ENCODE data around the gene MLLT3. TPM values are rescaled to one million over a fixed set of nuclear protein-coding genes. Genes with fewer than 3 reads are reported as not detected.

MLLT3 gene
- total and polyA plus RNA-seq, 2 of the 8 experiments (the other 6 are each of a cell fraction or from before 2014, with no cell fraction given), result 5.9 to 9.6 TPM

GRCh38 chr9:20315677-20316076 is 306.6 kb downstream of the MLLT3 start (continued):
- TF ChIP-seq CTCF (IDR thresholded peaks at IDR 0.05; ENCODE audit: control extremely low read depth in 1 of 3, insufficient read depth in 1 of 3, low read depth in 1 of 3, low read length in 3 of 3), result no peak

Measured in H1 (cell line).